Ammon's horn (tissue), 1 donor: ENCODE data around the gene TRMT1.

ENCODE experiments used
- DNase-seq: peaks from one replicate; pipeline ENCODE4 v3.0.0-alpha.2; 2016; ENCODE audit warnings: low spot score

TRMT1 gene

GRCh38 chr19:13070425-13071140 lies 46.0 kb downstream of the TRMT1 start:
- peak; percentile 84 for DNase-seq

GRCh38 chr19:13069415-13070359 lies 46.9 kb downstream of the TRMT1 start:
- DNase-seq = no peak

- DNase-seq = peak; percentile 83
Observed at GRCh38 chr19:13068085-13068846, 48.3 kb downstream of the TRMT1 start.

GRCh38 chr19:13066933-13067807 lies 49.4 kb downstream of the TRMT1 start:
- no peak for DNase-seq

- DNase-seq = no peak
Observed at GRCh38 chr19:13066226-13066625, 50.3 kb downstream of the TRMT1 start.

- no peak for DNase-seq
Observed at GRCh38 chr19:13064092-13064489, 52.4 kb downstream of the TRMT1 start.

GRCh38 chr19:13063461-13064091 lies 53.0 kb downstream of the TRMT1 start:
- DNase-seq = peak; percentile 67

GRCh38 chr19:13062317-13062716 lies 54.2 kb downstream of the TRMT1 start:
- no peak for DNase-seq

GRCh38 chr19:13060964-13061927 lies 55.3 kb downstream of the TRMT1 start:
- peak; percentile 94 for DNase-seq

GRCh38 chr19:13060233-13060963 lies 56.1 kb downstream of the TRMT1 start:
- DNase-seq = peak; percentile 71

GRCh38 chr19:13058951-13059660 lies 57.4 kb downstream of the TRMT1 start:
- DNase-seq = no peak

GRCh38 chr19:13057744-13058143 lies 58.8 kb downstream of the TRMT1 start:
- DNase-seq = no peak

GRCh38 chr19:13057147-13057572 lies 59.4 kb downstream of the TRMT1 start:
- DNase-seq = no peak

GRCh38 chr19:13056052-13056660 lies 60.4 kb downstream of the TRMT1 start:
- DNase-seq = no peak

GRCh38 chr19:13055213-13056051 lies 61.1 kb downstream of the TRMT1 start:
- DNase-seq = no peak
